GM12878 (cell line): ENCODE data around the gene CCHCR1.

Source experiments
- E2F4 ChIP-seq: IDR thresholded peaks from 2 replicates; pipeline ENCODE4 v1.6.1; 2012; ENCODE audit warnings: low read depth, low read length, improper control_type of control experiment
- EP300 ChIP-seq, 2 experiments: fragments of 150-350 bp in 1 of 2; IDR thresholded peaks; 2 replicates each; pipeline ENCODE4 v1.6.1; 2011 to 2012; ENCODE audit warnings: low read depth in 2 of 2, low read length in 2 of 2, borderline replicate concordance in 1 of 2, improper control_type of control experiment in 1 of 2, inconsistent platforms in 1 of 2; ENCODE audit not compliant: control insufficient read depth in 1 of 2
- HCFC1 ChIP-seq: fragments of 150-350 bp; IDR thresholded peaks from 2 replicates; pipeline ENCODE4 v1.6.1; 2014; ENCODE audit warnings: low read length
- PKNOX1 ChIP-seq: fragments of 450-650 bp; IDR thresholded peaks from 2 replicates; pipeline ENCODE4 v1.6.1; 2016; ENCODE audit warnings: mild to moderate bottlenecking
- SIN3A ChIP-seq: IDR thresholded peaks from 2 replicates; pipeline ENCODE4 v1.6.1; 2012; ENCODE audit warnings: low read depth, low read length, improper control_type of control experiment
- SMC3 ChIP-seq: IDR thresholded peaks from 2 replicates; pipeline ENCODE4 v1.6.1; 2011; ENCODE audit warnings: low read length, improper control_type of control experiment, borderline replicate concordance
- SPI1 ChIP-seq: IDR thresholded peaks from 2 replicates; pipeline ENCODE4 v1.6.1; 2011; ENCODE audit warnings: low read depth, mild to moderate bottlenecking, low read length, moderate library complexity, borderline replicate concordance; ENCODE audit not compliant: insufficient read depth
- YY1 ChIP-seq: IDR thresholded peaks from 2 replicates; pipeline ENCODE4 v1.6.1; 2011; ENCODE audit warnings: low read depth, mild to moderate bottlenecking, low read length
- ZNF274 ChIP-seq: IDR thresholded peaks from one replicate; pipeline ENCODE4 v1.8.0; 2011; ENCODE audit not compliant: insufficient read length, insufficient read depth
- TF ChIP-seq, protein P1 (sequence below), 3 experiments: IDR thresholded peaks in 2 of 3; conservative IDR thresholded peaks in 1 of 3; 2 replicates each; pipeline ENCODE4 v1.5.1; 2011; ENCODE audit warnings: low read depth in 3 of 3, low read length in 3 of 3, mild to moderate bottlenecking in 3 of 3, control low read depth in 2 of 3, moderate library complexity in 2 of 3, inconsistent platforms in 1 of 3, mixed read lengths in 1 of 3; ENCODE audit not compliant: control insufficient read depth in 2 of 3, insufficient read depth in 1 of 3; ENCODE audit errors: extremely low read depth in 1 of 3

GRCh38 chr6:31142361-31142761, 15.2 kb downstream of the CCHCR1 start:
- TF ChIP-seq E2F4 (no peak), PKNOX1 (no peak), YY1 (no peak), EP300 (IDR thresholded peaks at IDR 0.05; ENCODE audit: borderline replicate concordance in 1 of 2, control insufficient read depth in 1 of 2, low read depth in 2 of 2, low read length in 2 of 2) (no peak), SPI1 (no peak), HCFC1 (no peak), SIN3A (no peak), SMC3 (no peak), ZNF274 (no peak)
- TF ChIP-seq, protein P1, sequence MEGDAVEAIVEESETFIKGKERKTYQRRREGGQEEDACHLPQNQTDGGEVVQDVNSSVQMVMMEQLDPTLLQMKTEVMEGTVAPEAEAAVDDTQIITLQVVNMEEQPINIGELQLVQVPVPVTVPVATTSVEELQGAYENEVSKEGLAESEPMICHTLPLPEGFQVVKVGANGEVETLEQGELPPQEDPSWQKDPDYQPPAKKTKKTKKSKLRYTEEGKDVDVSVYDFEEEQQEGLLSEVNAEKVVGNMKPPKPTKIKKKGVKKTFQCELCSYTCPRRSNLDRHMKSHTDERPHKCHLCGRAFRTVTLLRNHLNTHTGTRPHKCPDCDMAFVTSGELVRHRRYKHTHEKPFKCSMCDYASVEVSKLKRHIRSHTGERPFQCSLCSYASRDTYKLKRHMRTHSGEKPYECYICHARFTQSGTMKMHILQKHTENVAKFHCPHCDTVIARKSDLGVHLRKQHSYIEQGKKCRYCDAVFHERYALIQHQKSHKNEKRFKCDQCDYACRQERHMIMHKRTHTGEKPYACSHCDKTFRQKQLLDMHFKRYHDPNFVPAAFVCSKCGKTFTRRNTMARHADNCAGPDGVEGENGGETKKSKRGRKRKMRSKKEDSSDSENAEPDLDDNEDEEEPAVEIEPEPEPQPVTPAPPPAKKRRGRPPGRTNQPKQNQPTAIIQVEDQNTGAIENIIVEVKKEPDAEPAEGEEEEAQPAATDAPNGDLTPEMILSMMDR (IDR thresholded peaks at IDR 0.05 in 2 of 3, conservative IDR thresholded peaks at IDR 0.05 in 1 of 3; ENCODE audit: control insufficient read depth in 2 of 3, extremely low read depth in 1 of 3, insufficient read depth in 1 of 3, low read depth in 3 of 3, low read length in 3 of 3): no peak
